NCI-H510A (cell line): ENCODE data around the gene U2SURP.
"Not testable (repeated sequence)": the region's sequence is repeated elsewhere in the genome, so short reads cannot be mapped to it uniquely, and the experiment has no call there.

ENCODE experiments used
- DNase-seq: peaks from one replicate; lab custom pipeline; 2025; lab: John Stamatoyannopoulos, UW

The U2SURP gene

DNA sequence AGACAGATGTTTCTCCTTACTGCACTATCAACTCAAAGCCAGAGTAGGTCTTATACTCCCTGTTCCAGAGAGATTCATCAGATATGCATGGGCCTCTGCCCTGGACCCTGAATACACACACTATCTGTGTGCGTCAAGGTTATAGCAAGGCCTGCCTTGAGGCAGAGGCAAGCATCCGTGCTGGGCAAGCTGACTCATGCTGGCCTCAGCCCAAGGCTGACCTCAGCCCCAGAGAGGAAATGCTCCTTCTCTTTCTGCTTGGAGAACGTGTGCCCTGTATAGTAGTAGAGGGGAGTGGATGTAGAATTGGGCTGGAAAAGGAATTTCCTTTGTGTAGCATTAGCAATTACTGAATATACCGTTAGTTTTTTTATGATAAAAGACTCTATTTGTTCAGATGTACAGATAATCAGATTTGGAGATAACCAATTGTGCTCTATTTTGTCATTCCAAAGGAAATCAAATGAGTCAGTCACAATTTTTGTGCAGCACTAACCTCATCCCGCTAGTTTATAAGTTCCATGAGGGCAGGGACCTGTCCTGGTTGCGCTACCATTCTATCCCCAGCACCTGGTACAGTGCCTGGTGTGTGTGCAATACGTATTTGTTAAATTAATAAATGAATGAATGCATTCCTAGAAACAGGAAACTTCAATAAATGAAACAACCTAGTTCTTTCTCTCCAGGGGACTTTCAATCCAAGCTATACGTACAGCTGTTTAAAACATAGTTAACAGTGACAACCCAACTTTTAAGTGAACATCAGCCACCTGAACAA, 24.6 kb upstream of the U2SURP start:
- no peak for DNase-seq

GRCh38 chr3:142977399-142977728, 24.0 kb upstream of the U2SURP start:
- DNase-seq = no peak

GRCh38 chr3:142981108-142981507, 20.3 kb upstream of the U2SURP start:
- DNase-seq = no peak

- no peak for DNase-seq
Measured at GRCh38 chr3:142982038-142982773, 19.2 kb upstream of the U2SURP start.

DNA sequence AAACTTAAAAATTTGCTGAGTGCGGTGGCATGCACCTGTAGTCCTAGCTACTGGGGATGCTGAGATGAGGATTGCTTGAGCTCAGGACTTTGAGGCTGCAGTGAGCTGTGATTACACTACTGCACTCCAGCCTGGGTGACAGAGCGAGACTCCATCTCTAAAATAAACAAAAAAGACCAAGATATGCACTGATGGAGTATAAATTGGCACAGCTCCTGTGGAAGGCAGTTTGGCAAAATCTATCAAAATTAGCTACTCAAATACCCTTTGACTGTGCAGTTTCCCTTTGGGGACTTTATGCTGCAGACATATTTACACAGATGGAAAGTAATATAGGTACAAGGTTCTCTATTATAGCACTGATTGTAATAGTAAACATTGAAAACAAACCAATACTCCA, 18.1 kb upstream of the U2SURP start:
- DNase-seq = no peak

DNA sequence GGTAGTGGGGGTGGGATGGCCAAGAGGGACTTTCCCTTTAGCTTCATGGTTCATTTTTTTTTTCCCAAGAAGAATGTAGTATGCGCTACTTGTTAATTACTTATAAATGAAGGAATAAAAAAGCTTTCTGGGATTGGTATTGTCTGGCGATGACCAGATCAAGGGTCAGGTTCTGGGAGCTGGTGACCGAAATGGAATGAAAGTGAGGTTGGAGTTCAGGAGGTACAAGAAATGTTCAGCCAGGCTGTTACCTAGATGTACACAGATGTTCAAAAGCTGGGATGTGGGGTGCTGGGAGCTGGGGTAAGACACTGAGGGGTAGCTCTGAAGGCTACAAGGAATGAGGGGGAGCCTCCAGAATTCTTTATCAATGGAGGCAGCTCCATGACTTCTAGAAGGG, 17.1 kb upstream of the U2SURP start:
- no peak for DNase-seq

DNA sequence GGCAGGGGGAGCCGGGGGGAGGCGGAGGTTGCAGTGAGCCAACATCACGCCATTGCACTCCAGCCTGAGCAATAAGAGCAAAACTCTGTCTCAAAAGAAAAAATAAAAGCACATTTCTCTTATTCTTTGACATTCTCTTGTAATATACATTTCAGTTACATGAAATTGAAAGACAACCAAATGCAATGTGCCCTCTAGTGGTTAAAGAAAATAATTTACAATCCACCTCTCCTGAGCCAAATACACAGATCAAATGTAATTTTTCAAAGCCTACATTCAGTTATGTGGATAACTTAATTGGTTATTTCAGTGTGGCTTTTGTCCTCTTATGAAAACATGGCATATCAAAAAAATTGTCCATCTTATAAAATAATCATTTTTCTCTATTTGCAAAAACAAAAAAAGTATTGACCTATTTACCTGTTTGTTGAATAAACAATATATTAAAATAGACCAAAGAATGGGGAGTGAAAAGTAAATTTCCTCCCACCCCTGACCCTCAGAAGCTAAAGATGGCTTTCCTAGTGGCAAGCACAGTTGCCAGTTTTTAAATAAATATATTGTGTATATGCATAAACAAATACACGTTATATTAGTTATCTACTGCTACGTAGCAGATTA, 14.2 kb upstream of the U2SURP start:
- DNase-seq = no peak

DNA sequence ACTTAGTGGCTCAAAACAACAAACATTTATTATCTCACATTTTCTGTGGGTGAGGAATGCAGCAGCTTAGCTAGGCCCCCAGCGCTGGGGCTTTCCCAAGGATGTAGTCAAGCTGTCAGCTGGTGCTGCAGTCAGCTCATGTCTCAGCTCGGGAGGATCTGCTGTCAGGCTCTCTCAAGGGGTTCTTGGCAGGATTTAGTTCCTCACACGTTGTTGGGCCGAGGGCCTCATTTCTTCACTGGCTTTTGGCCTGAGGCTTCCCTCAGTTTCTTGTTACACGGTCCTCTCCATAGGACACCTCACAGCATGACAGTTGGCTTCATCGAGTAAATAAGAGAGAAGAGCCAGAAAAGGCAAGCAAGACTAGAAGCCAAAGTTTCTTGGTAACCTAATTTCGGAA, 13.7 kb upstream of the U2SURP start:
- no peak for DNase-seq

DNA sequence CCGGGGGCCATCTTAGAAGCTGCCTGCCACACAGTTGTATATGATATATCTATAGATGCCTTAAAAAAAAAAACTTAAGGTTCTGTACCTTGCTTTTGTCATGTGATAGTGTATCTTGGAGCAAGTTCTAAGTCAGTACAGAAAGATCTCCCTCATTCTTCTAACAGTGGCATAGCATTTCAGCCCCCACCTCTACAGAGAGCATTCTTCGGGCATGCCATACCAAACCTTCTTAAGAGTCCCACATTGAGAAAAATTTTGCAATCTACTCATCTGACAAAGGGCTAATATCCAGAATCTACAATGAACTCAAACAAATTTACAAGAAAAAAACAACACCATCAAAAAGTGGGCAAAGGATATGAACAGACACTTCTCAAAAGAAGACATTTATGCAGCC, 13.1 kb upstream of the U2SURP start:
- DNase-seq = not testable (repeated sequence)

- not testable (repeated sequence) for DNase-seq
Measured at GRCh38 chr3:142988826-142989225, 12.5 kb upstream of the U2SURP start.

DNA sequence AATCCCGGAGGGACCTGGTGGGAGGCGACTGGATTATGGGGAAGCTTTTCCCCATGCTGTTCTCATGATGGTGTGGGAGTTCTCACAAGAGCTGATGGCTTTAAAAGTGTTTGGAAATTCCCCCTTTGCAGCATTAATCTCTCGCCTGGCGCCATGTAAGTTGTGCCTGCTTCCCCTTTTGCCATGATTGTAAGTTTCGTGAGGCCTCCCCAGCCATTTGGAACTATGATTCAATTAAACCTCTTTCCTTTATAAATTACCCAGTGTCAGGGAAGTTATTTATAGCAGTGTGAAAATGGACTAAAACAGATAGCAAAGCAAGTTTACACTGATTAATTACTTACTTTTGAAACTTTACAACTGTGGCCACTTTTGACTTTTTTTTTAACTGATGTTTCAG, 10.6 kb upstream of the U2SURP start:
- no peak for DNase-seq

DNA sequence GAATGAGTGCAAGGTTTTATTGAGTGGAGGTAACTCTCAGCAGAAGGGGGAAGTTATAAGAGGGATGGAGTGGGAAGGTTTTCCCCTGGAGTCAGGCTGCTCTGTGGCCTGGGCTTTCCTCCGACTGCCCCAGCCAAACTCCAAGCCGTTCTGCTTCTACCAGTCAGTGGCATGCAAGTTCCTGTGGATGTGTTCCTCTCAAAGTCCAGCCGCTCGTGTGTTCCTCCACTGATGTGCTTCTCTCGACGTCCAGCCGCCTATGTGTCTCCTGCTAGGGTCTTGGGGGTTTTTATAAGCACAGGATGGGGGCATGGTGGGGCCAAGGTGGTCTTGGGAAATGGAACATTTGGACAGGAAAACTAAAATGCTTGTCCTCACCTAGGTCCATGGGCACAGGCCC, 9.0 kb upstream of the U2SURP start:
- DNase-seq = no peak

- no peak for DNase-seq
Measured at GRCh38 chr3:142993958-142994442, 7.4 kb upstream of the U2SURP start.

- DNase-seq = no peak
Measured at GRCh38 chr3:142997330-142997729, 4.0 kb upstream of the U2SURP start.

DNA sequence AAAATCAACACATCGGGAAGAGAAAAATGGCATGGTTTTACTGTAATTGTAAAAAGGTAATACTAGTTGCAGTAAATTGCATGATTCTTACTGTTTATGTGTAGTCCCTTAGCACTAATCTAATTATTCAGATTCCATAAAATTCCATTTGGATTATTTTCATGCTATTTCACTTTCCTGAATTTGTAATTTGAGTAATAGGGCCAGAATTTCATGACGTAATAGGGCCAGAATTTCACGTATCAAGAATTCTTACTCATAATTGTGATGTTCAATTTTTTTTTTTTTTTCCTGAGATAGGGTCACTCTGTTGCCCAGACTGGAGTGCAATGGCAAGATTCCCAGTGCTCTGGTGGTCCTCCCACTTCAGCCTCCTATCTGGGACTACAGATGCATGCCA, 2.9 kb upstream of the U2SURP start:
- DNase-seq = no peak

GRCh38 chr3:142999881-143000280, 1.5 kb upstream of the U2SURP start:
- DNase-seq = no peak

DNA sequence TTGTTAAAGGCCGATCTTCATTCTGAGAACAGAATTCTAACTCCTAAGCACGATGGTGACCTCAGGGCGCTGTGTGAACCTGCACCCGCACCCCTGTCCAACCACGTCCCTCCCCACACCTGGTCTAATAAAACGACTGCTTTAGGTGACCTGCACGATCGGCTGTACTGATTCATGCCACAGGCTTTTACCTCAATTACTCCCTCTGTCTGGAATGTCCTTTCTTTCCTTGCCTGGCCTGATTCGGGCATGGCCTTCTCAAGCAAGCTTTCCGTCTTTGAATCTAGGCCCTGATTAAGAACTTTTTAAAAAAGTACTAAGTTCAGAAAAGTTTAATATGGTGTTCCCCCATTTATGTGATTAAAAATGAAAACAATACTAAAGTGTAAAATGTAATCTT, 842 bp upstream of the U2SURP start:
- DNase-seq = no peak

- no peak for DNase-seq
Measured at GRCh38 chr3:143001034-143001368, 369 bp upstream of the U2SURP start.

GRCh38 chr3:143002083-143002712, 828 bp downstream of the U2SURP start:
- DNase-seq = no peak

DNA sequence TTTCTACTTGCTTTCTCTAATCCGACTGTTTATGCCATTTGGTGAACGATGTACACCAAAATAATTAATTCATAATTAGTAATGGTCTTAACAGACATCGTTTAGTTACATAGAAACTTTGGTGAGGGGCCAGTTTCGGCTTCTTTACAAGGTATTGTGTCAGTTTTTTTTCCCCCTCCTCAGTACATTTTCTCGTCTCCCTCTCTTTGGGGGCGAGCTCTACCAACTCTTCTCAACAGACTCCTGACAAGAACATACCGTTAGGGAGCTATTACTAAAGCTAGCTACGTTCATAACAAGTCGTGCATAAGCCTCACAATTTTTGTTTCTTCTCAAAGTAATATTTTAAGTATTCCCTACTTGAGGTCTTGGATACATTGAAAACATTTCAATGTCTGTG, 1.4 kb downstream of the U2SURP start:
- no peak for DNase-seq

DNA sequence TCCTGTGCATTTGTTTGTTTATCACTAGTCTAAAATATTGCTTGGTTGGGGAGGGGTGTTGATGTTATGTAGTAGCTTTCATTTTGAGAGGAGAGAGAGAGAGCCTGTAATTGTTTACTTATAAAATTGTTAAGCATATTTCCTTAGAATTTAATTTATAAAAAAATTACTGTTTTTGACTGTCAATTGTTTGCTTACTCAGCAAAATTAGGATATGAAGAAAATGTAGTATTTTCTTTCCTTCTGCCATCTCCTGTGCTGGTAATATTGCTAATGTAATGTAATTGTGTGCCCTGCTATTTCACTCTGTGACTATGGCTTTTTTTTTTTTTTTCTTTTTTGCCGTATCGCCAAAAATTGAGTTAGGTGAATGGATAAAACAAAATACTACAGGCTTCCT, 3.5 kb downstream of the U2SURP start:
- no peak for DNase-seq

DNA sequence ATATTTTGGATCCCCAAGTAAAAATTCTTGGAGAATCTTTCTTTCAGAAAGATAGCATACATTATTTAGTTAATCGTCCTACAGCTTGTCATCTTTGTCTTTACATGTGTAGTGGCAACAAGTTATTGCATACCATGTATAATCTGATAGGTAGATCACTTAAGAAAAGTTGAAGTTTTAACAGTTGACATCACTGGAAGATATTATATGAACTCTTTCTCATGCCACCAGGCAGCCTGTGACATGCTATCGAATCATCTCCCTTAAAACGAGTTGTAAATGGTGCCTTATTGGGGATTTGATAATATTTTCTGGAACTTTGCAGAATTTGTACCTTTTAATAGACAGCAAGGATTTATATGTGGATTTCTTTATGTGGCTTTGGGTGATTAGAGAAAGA, 8.7 kb downstream of the U2SURP start:
- DNase-seq = no peak

- DNase-seq = no peak
Measured at GRCh38 chr3:143011705-143012104, 10.3 kb downstream of the U2SURP start.
